H1 (cell line): ENCODE results near the gene GRIP2. TPM values are rescaled to one million over a fixed set of nuclear protein-coding genes. Genes with fewer than 3 reads are reported as not detected.

Source experiments
- CTCF ChIA-PET: fragments of 300-600 bp; sonication (Branson Sonifier 250); formaldehyde crosslinking; loops from one replicate; lab custom pipeline; 2021; ENCODE audit not compliant: partially characterized antibody; lab: Charles Lee
- POLR2A ChIA-PET: fragments of 300-600 bp; sonication (Branson Sonifier 250); formaldehyde crosslinking; loops from one replicate; lab custom pipeline; 2021; ENCODE audit warnings: inconsistent platforms; ENCODE audit not compliant: partially characterized antibody; lab: Charles Lee
- DNase-seq, 2 experiments: peaks; one replicate each; pipeline versions ENCODE4 v3.0.0 to v3.0.0-alpha.2; 2010 to 2022; ENCODE audit warnings: low spot score in 2 of 2, low read depth in 1 of 2, mixed read lengths in 1 of 2
- FAIRE-seq: peaks from 2 replicates; lab custom pipeline; 2011; peaks lifted over from hg19 to GRCh38; lab: Jason Lieb, UNC
- H2AFZ ChIP-seq: 2 replicates; pipeline ENCODE4 v1.8.1; 2012; ENCODE audit warnings: low read length, inconsistent platforms
- H2AK5ac ChIP-seq: 2 replicates; pipeline ENCODE4 v1.6.1; 2013; ENCODE audit warnings: low read depth, low read length
- H2BK120ac ChIP-seq: replicated peaks from 2 replicates; pipeline ENCODE3; 2013; ENCODE audit warnings: low read depth, low read length, inconsistent platforms
- H2BK12ac ChIP-seq: 2 replicates; pipeline ENCODE4 v1.6.1; 2013; ENCODE audit warnings: low read depth, low read length
- H2BK15ac ChIP-seq: 2 replicates; pipeline ENCODE4 v1.6.1; 2013; ENCODE audit warnings: low read length
- H2BK20ac ChIP-seq: 2 replicates; pipeline ENCODE4 v1.6.1; 2013; ENCODE audit warnings: low read length
- H2BK5ac ChIP-seq: 2 replicates; pipeline ENCODE4 v1.6.1; 2013; ENCODE audit warnings: low read depth, low read length
- H3K14ac ChIP-seq: 2 replicates; pipeline ENCODE4 v1.6.1; 2013; ENCODE audit warnings: inconsistent platforms; ENCODE audit not compliant: insufficient read length
- H3K18ac ChIP-seq: 2 replicates; pipeline ENCODE4 v1.6.1; 2013; ENCODE audit warnings: low read length; ENCODE audit errors: extremely low read depth
- H3K23ac ChIP-seq: 2 replicates; pipeline ENCODE4 v1.6.1; 2013; ENCODE audit warnings: inconsistent platforms; ENCODE audit not compliant: insufficient read length
- H3K23me2 ChIP-seq: 2 replicates; pipeline ENCODE4 v1.6.1; 2013; ENCODE audit warnings: low read depth, low read length
- H3K27ac ChIP-seq: 2 replicates; pipeline ENCODE4 v1.6.1; 2011; ENCODE audit warnings: low read depth, low read length, inconsistent platforms
- H3K27me3 ChIP-seq, 4 experiments: replicated peaks in 1 of 4; 1 replicate in 1 of 4; 2 replicates in 3 of 4; pipeline versions ENCODE4 v1.6.1 to v1.8.1; 2011 to 2013; ENCODE audit warnings: low read length in 3 of 4, mild to moderate bottlenecking in 3 of 4, inconsistent platforms in 2 of 4, mixed read lengths in 2 of 4, moderate library complexity in 1 of 4; ENCODE audit not compliant: control insufficient read depth in 3 of 4, insufficient read depth in 3 of 4; ENCODE audit errors: extremely low read depth in 1 of 4
- H3K36me3 ChIP-seq, 4 experiments: 2 replicates each; pipeline versions ENCODE4 v1.6.1 to v1.8.1; 2011 to 2013; ENCODE audit warnings: mild to moderate bottlenecking in 4 of 4, low read length in 3 of 4, moderate library complexity in 2 of 4, control low read depth in 1 of 4, inconsistent platforms in 1 of 4; ENCODE audit not compliant: insufficient read depth in 4 of 4, control insufficient read depth in 2 of 4
- H3K4ac ChIP-seq: replicated peaks from 2 replicates; pipeline ENCODE3; 2013; ENCODE audit warnings: low read length, low read depth, mixed read lengths, inconsistent platforms; ENCODE audit not compliant: insufficient read length
- H3K4me1 ChIP-seq, 4 experiments: replicated peaks in 1 of 4; 1 replicate in 1 of 4; 2 replicates in 3 of 4; pipeline versions ENCODE4 v1.6.1 to v1.8.1; 2011 to 2013; ENCODE audit warnings: low read length in 3 of 4, inconsistent platforms in 2 of 4, mixed read lengths in 1 of 4; ENCODE audit not compliant: insufficient read depth in 4 of 4, control insufficient read depth in 3 of 4
- H3K4me2 ChIP-seq, 2 experiments: 2 replicates each; pipeline versions ENCODE4 v1.6.1 to v1.8.1; 2011 to 2013; ENCODE audit warnings: low read depth in 2 of 2, low read length in 2 of 2, control low read depth in 1 of 2, inconsistent platforms in 1 of 2, mild to moderate bottlenecking in 1 of 2; ENCODE audit not compliant: insufficient read depth in 1 of 2
- H3K4me3 ChIP-seq, 4 experiments: fragments of 200-600, 300-600 bp in 1 of 4; sonication (generic), shearing (Covaris generic), sonication (Bioruptor Twin) in 1 of 4; 2 replicates each; pipeline versions ENCODE4 v1.5.1 to v1.8.1; 2011 to 2016; ENCODE audit warnings: low read length in 4 of 4, low read depth in 3 of 4, control low read depth in 2 of 4, inconsistent platforms in 2 of 4, mild to moderate bottlenecking in 2 of 4, mixed read lengths in 1 of 4, moderate library complexity in 1 of 4; ENCODE audit not compliant: insufficient read depth in 2 of 4; ENCODE audit errors: extremely low read depth in 1 of 4
- H3K56ac ChIP-seq: replicated peaks from 2 replicates; pipeline ENCODE3; 2013; ENCODE audit warnings: low read depth, mild to moderate bottlenecking, mixed read lengths, low read length, inconsistent platforms; ENCODE audit not compliant: insufficient read length
- H3K79me1 ChIP-seq: 2 replicates; pipeline ENCODE4 v1.6.1; 2013; ENCODE audit warnings: low read depth, low read length, control low read depth
- H3K79me2 ChIP-seq, 2 experiments: 2 replicates each; pipeline versions ENCODE4 v1.6.1 to v1.8.1; 2012 to 2013; ENCODE audit warnings: low read length in 2 of 2, mild to moderate bottlenecking in 2 of 2, inconsistent platforms in 1 of 2; ENCODE audit not compliant: insufficient read depth in 2 of 2, control insufficient read depth in 1 of 2
- H3K9ac ChIP-seq, 4 experiments: replicated peaks in 1 of 4; 1 replicate in 1 of 4; 2 replicates in 3 of 4; pipeline versions ENCODE4 v1.6.1 to v1.8.1; 2011 to 2013; ENCODE audit warnings: low read depth in 3 of 4, low read length in 3 of 4, control low read depth in 2 of 4, mild to moderate bottlenecking in 2 of 4, moderate library complexity in 2 of 4, inconsistent platforms in 1 of 4; ENCODE audit errors: extremely low read depth in 1 of 4
- H3K9me3 ChIP-seq, 2 experiments: 2 replicates each; pipeline versions ENCODE4 v1.6.1 to v1.8.1; 2012 to 2013; ENCODE audit warnings: mild to moderate bottlenecking in 2 of 2, moderate library complexity in 2 of 2, control low read depth in 1 of 2, inconsistent platforms in 1 of 2, low read depth in 1 of 2, low read length in 1 of 2, mixed read lengths in 1 of 2; ENCODE audit not compliant: insufficient read depth in 2 of 2
- H4K20me1 ChIP-seq, 2 experiments: replicated peaks in 1 of 2; 2 replicates each; pipeline versions ENCODE3 to v1.8.1; 2011 to 2013; ENCODE audit warnings: inconsistent platforms in 2 of 2, low read length in 2 of 2, mild to moderate bottlenecking in 1 of 2; ENCODE audit not compliant: insufficient read depth in 2 of 2, control insufficient read depth in 1 of 2
- H4K5ac ChIP-seq: 2 replicates; pipeline ENCODE4 v1.6.1; 2013; ENCODE audit warnings: low read length, low read depth, mixed read lengths, inconsistent platforms; ENCODE audit not compliant: insufficient read length
- H4K8ac ChIP-seq: 2 replicates; pipeline ENCODE4 v1.8.0; 2013; ENCODE audit warnings: mild to moderate bottlenecking, moderate library complexity, low read length, inconsistent platforms; ENCODE audit not compliant: insufficient read depth; ENCODE audit errors: extremely low read depth
- H4K91ac ChIP-seq: replicated peaks from 2 replicates; pipeline ENCODE3; 2013; ENCODE audit warnings: low read length, mixed read lengths, inconsistent platforms; ENCODE audit not compliant: insufficient read length
- ASH2L ChIP-seq: fragments of 200-600, 300-600 bp; sonication (generic); IDR thresholded peaks from one replicate; pipeline ENCODE4 v1.7.1; 2017; ENCODE audit warnings: low read length
- BACH1 ChIP-seq: IDR thresholded peaks from 2 replicates; pipeline ENCODE4 v1.6.1; 2012; ENCODE audit warnings: low read length, improper control_type of control experiment
- BCL11A ChIP-seq, 2 experiments: IDR thresholded peaks; one replicate each; pipeline ENCODE4 v1.6.1; 2011; ENCODE audit warnings: low read depth in 2 of 2, low read length in 2 of 2, mild to moderate bottlenecking in 2 of 2
- BRCA1 ChIP-seq: IDR thresholded peaks from 2 replicates; pipeline ENCODE4 v1.6.1; 2012; ENCODE audit warnings: low read depth, low read length, improper control_type of control experiment
- EP300 ChIP-seq, 2 experiments: IDR thresholded peaks; 1 replicate in 1 of 2; 2 replicates in 1 of 2; pipeline ENCODE4 v1.6.1; 2011 to 2012; ENCODE audit warnings: low read depth in 2 of 2, low read length in 2 of 2, mild to moderate bottlenecking in 2 of 2, borderline replicate concordance in 1 of 2, inconsistent platforms in 1 of 2, moderate library complexity in 1 of 2
- EZH2 ChIP-seq: fragments of 200-600 bp; sonication (generic); IDR thresholded peaks from 2 replicates; pipeline ENCODE4 v1.7.1; 2012; ENCODE audit warnings: low read depth, mild to moderate bottlenecking, moderate library complexity, low read length, inconsistent platforms; ENCODE audit not compliant: severe bottlenecking
- GTF2F1 ChIP-seq: IDR thresholded peaks from 2 replicates; pipeline ENCODE4 v1.6.1; 2012; ENCODE audit warnings: low read depth, low read length, improper control_type of control experiment, borderline replicate concordance
- JUND ChIP-seq: IDR thresholded peaks from 2 replicates; pipeline ENCODE4 v1.6.1; 2011; ENCODE audit warnings: mild to moderate bottlenecking, improper control_type of control experiment, low read length
- KDM4A ChIP-seq: IDR thresholded peaks from one replicate; pipeline ENCODE4 v1.7.1; 2012; ENCODE audit warnings: low read depth, mild to moderate bottlenecking, moderate library complexity, low read length, inconsistent platforms; ENCODE audit not compliant: severe bottlenecking
- NRF1 ChIP-seq: IDR thresholded peaks from 2 replicates; pipeline ENCODE4 v1.6.1; 2011; ENCODE audit warnings: mild to moderate bottlenecking, low read depth, low read length, improper control_type of control experiment
- POLR2A ChIP-seq, 2 experiments: IDR thresholded peaks; 1 replicate in 1 of 2; 2 replicates in 1 of 2; pipeline ENCODE4 v1.6.1; 2011; ENCODE audit warnings: low read depth in 2 of 2, low read length in 2 of 2, mild to moderate bottlenecking in 2 of 2; ENCODE audit errors: control extremely low read depth in 1 of 2
- SAP30 ChIP-seq: fragments of 300-600 bp; sonication (generic); IDR thresholded peaks from 2 replicates; pipeline ENCODE4 v1.7.1; 2012; ENCODE audit warnings: low read length, moderate library complexity, mild to moderate bottlenecking, inconsistent platforms; ENCODE audit not compliant: insufficient read depth, insufficient replicate concordance
- SP1 ChIP-seq: IDR thresholded peaks from 2 replicates; pipeline ENCODE4 v1.6.1; 2011; ENCODE audit warnings: low read depth, low read length
- SP4 ChIP-seq: IDR thresholded peaks from 2 replicates; pipeline ENCODE4 v1.6.1; 2012; ENCODE audit warnings: low read length, inconsistent platforms
- YY1 ChIP-seq: IDR thresholded peaks from 2 replicates; pipeline ENCODE4 v1.6.1; 2011; ENCODE audit warnings: low read depth, mild to moderate bottlenecking, low read length
- WGBS, 2 experiments: shearing (Covaris generic) in 1 of 2; methylation state at CpG; one replicate each; pipeline versions ENCODE4 v1.1.6 to v1.1.7; 2013 to 2015; ENCODE audit warnings: low lambda C conversion rate in 2 of 2, mixed read lengths in 2 of 2, inconsistent platforms in 1 of 2, low coverage in 1 of 2, missing lambda C conversion rate in 1 of 2; ENCODE audit not compliant: insufficient replicate concordance in 2 of 2, insufficient coverage in 1 of 2, insufficient read length in 1 of 2; ENCODE audit errors: extremely low coverage in 1 of 2, missing lambda C conversion rate in 1 of 2; 5-methylcytosine and 5-hydroxymethylcytosine counted together
- polyA plus RNA-seq, 7 experiments: library from polyadenylated mRNA; depleted of rRNA in 3 of 7; stranded (reverse) in 5 of 7; unstranded in 2 of 7; fragments of >200 nt in 5 of 7; fragments of 200-250 nt in 2 of 7; gene quantifications; 1 replicate in 5 of 7; 2 replicates in 1 of 7; 4 replicates in 1 of 7; pipeline versions ENCODE4 v1.2.1 to v1.2.3, GENCODE V29; 2011 to 2013; ENCODE audit warnings: missing spikeins in 2 of 7, mixed read lengths in 2 of 7
- total RNA-seq: library from RNA; stranded (reverse); fragmentation: NEBNext Ultra II Directional; extraction: Animal tissue kit (Norgen Biotek cat#: 25700); gene quantifications from 2 replicates; pipeline ENCODE4 v1.2.1, GENCODE V29; 2021

Gene GRIP2
- total and polyA plus RNA-seq, 2 of the 8 experiments (the other 6 are each of a cell fraction or from before 2014, with no cell fraction given), result 2.5 to 6.4 TPM

DNA sequence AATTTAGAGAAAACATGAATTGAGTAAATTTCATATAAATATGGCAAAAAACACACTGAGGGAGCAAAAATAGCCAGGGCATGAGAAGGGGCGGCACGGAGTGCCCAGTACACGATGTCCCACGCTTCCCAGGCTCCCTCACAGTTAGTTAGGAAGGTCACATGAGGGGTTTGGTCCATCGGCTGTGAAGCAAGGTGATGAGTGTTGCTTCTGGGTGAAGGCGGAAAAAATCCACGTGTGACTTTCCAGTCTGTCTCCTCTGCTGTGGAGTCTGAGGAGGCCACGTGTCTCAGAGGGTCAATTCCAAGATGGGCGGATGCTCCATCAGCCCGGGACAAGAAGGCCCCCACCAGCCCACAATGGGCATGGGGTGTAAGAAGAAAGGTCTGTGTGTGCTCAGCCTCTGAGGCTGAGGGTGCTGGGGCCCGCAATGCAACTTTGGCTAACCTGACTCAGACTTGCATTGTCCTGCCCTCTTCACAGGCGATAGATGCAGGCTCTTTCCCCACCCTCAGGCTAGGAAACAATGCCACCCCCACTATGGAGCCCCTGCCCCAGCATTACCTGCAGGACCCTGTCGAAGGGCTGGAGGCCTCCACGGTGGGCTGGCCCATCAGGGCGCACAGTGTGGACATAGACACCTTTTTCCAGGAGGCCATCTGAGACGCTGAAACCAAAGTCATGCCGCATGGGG lies 45.7 kb downstream of the GRIP2 start:
- POLR2A ChIA-PET, result no interaction called here
- TF ChIP-seq BRCA1, result no peak
- TF ChIP-seq POLR2A (IDR thresholded peaks at IDR 0.05; ENCODE audit: control extremely low read depth in 1 of 2, low read depth in 2 of 2, low read length in 2 of 2), result no peak
- no peak for TF ChIP-seq EP300 (IDR thresholded peaks at IDR 0.05; ENCODE audit: borderline replicate concordance in 1 of 2, low read depth in 2 of 2, low read length in 2 of 2)
- no peak for TF ChIP-seq JUND
- TF ChIP-seq BCL11A (IDR thresholded peaks at IDR 0.05; ENCODE audit: low read depth in 2 of 2, low read length in 2 of 2), result no peak
- no peak for TF ChIP-seq KDM4A
- no peak for TF ChIP-seq NRF1
- TF ChIP-seq SP1, result no peak
- no peak for TF ChIP-seq SP4
- TF ChIP-seq YY1, result no peak
- TF ChIP-seq GTF2F1, result no peak
- no peak for TF ChIP-seq EZH2
- TF ChIP-seq BACH1, result no peak
- TF ChIP-seq ASH2L, result no peak
- no peak for TF ChIP-seq SAP30

More for the DNA sequence above, 45.7 kb downstream of the GRIP2 start:
- Histone ChIP-seq H3K9me3 (no peaks in the 10 kb centered on the region), H3K36me3 (peaks cover 0 to 2% (median 0%) of the 10 kb centered on the region in 4 experiments; a peak in 1 of 8 replicates), H3K79me1 (no peaks in the 10 kb centered on the region; the same call in 1 of the 2 replicates), H3K14ac (no peak overlapping the region), H2BK120ac (no peak overlapping the region), H3K79me2 (no peaks in the 10 kb centered on the region), H3K4me2 (no peak overlapping the region), H3K4me3 (no peak overlapping the region), H3K4me1 (no peaks in the 10 kb centered on the region; a peak in 2 of 7 replicates), H2BK15ac (no peak overlapping the region), H4K91ac (no peak overlapping the region), H3K23ac (no peak overlapping the region), H3K27ac (no peak overlapping the region), H2BK5ac (no peak overlapping the region), H2BK20ac (no peak overlapping the region), H3K23me2 (no peaks in the 10 kb centered on the region), H4K5ac (no peak overlapping the region), H2AK5ac (no peak overlapping the region), H2BK12ac (no peak overlapping the region), H2AFZ (no peak overlapping the region), H3K56ac (no peak overlapping the region), H4K20me1 (no peaks in the 10 kb centered on the region), H4K8ac (no peak overlapping the region), H3K4ac (no peak overlapping the region), H3K18ac (no peak overlapping the region), H3K9ac (no peak overlapping the region), H3K27me3 (no peaks in the 10 kb centered on the region)
- CTCF ChIA-PET, result no interaction called here
- DNase-seq, result no peak
- no peak for FAIRE-seq
- WGBS, 2 experiments, result 92% methylated on average over 17 of the region's 17 CpGs; no CpG with 5 or more reads in 1 of the 2 experiments
